H9 (cell line): ENCODE data around the gene TBR1. TPM values are rescaled to one million over a fixed set of nuclear protein-coding genes. Genes with fewer than 3 reads are reported as not detected.

Experiments
- DNase-seq: peaks from one replicate; pipeline ENCODE4 v3.0.0-alpha.2; 2017
- H2AFZ ChIP-seq: one replicate; pipeline ENCODE4 v1.6.1; 2013; ENCODE audit warnings: mild to moderate bottlenecking, low read length, control low read depth, moderate library complexity
- H2AK5ac ChIP-seq: 2 replicates; pipeline ENCODE4 v1.6.1; 2013; ENCODE audit warnings: low read length, control low read depth, mixed read lengths; ENCODE audit not compliant: insufficient read length
- H2BK120ac ChIP-seq: one replicate; pipeline ENCODE4 v1.6.1; 2013; ENCODE audit warnings: low read depth, mild to moderate bottlenecking, low read length, control low read depth, inconsistent platforms; ENCODE audit not compliant: poor library complexity, severe bottlenecking
- H2BK12ac ChIP-seq: 2 replicates; pipeline ENCODE4 v1.6.1; 2013; ENCODE audit warnings: low read length, control low read depth, mixed read lengths, low read depth; ENCODE audit not compliant: insufficient read length
- H2BK15ac ChIP-seq: 2 replicates; pipeline ENCODE4 v1.6.1; 2013; ENCODE audit warnings: low read depth, low read length, control low read depth
- H2BK20ac ChIP-seq: one replicate; pipeline ENCODE4 v1.6.1; 2013; ENCODE audit warnings: low read depth, mild to moderate bottlenecking, low read length, control low read depth, inconsistent platforms; ENCODE audit not compliant: poor library complexity, severe bottlenecking
- H2BK5ac ChIP-seq: 2 replicates; pipeline ENCODE4 v1.6.1; 2013; ENCODE audit warnings: low read length, control low read depth, mixed read lengths; ENCODE audit not compliant: insufficient read length
- H3K14ac ChIP-seq: 2 replicates; pipeline ENCODE4 v1.6.1; 2013; ENCODE audit warnings: low read length, control low read depth; ENCODE audit not compliant: insufficient read depth
- H3K18ac ChIP-seq: 2 replicates; pipeline ENCODE4 v1.6.1; 2013; ENCODE audit warnings: low read depth, mild to moderate bottlenecking, mixed read lengths, low read length, control low read depth; ENCODE audit not compliant: insufficient read length
- H3K23ac ChIP-seq: 2 replicates; pipeline ENCODE4 v1.6.1; 2013; ENCODE audit warnings: low read length, control low read depth, mixed read lengths, low read depth; ENCODE audit not compliant: insufficient read length
- H3K23me2 ChIP-seq: 2 replicates; pipeline ENCODE4 v1.6.1; 2013; ENCODE audit warnings: low read depth, mild to moderate bottlenecking, mixed read lengths, low read length, control low read depth; ENCODE audit not compliant: insufficient read length, poor library complexity, severe bottlenecking
- H3K27ac ChIP-seq: 2 replicates; pipeline ENCODE4 v1.5.1; 2013; ENCODE audit warnings: low read length, control low read depth, mixed read lengths, low read depth; ENCODE audit not compliant: insufficient read length
- H3K27me3 ChIP-seq: 2 replicates; pipeline ENCODE4 v1.6.1; 2013; ENCODE audit warnings: low read length, control low read depth, inconsistent platforms; ENCODE audit not compliant: insufficient read depth
- H3K4ac ChIP-seq: 2 replicates; pipeline ENCODE4 v1.6.1; 2013; ENCODE audit warnings: low read depth, mild to moderate bottlenecking, control low read depth, inconsistent platforms, low read length, moderate library complexity
- H3K4me1 ChIP-seq: 2 replicates; pipeline ENCODE4 v1.6.1; 2013; ENCODE audit warnings: low read length, control low read depth, inconsistent platforms; ENCODE audit not compliant: insufficient read depth
- H3K4me2 ChIP-seq: 2 replicates; pipeline ENCODE4 v1.6.1; 2013; ENCODE audit warnings: low read length, control low read depth, mixed read lengths; ENCODE audit not compliant: insufficient read length, insufficient read depth
- H3K56ac ChIP-seq: 2 replicates; pipeline ENCODE4 v1.6.1; 2013; ENCODE audit warnings: low read depth, mild to moderate bottlenecking, mixed read lengths, low read length, control low read depth; ENCODE audit not compliant: insufficient read length
- H3K79me1 ChIP-seq: 2 replicates; pipeline ENCODE4 v1.6.1; 2013; ENCODE audit warnings: low read depth, mild to moderate bottlenecking, moderate library complexity, low read length, control low read depth, inconsistent platforms; ENCODE audit not compliant: insufficient read depth, poor library complexity, severe bottlenecking
- H3K79me2 ChIP-seq: 2 replicates; pipeline ENCODE4 v1.6.1; 2013; ENCODE audit warnings: low read length, control low read depth, inconsistent platforms; ENCODE audit not compliant: insufficient read depth
- H3K9ac ChIP-seq: 2 replicates; pipeline ENCODE4 v1.6.1; 2013; ENCODE audit warnings: low read length, control low read depth, mixed read lengths; ENCODE audit not compliant: insufficient read length; ENCODE audit errors: extremely low read depth
- H3K9me3 ChIP-seq: one replicate; pipeline ENCODE4 v1.6.1; 2013; ENCODE audit warnings: low read depth, low read length, inconsistent platforms; ENCODE audit not compliant: control insufficient read depth
- H3T11ph ChIP-seq: one replicate; pipeline ENCODE4 v1.6.1; 2013; ENCODE audit warnings: mild to moderate bottlenecking, low read length, control low read depth, inconsistent platforms
- H4K20me1 ChIP-seq: one replicate; pipeline ENCODE4 v1.6.1; 2013; ENCODE audit not compliant: control insufficient read depth, insufficient read length, insufficient read depth
- H4K5ac ChIP-seq: 2 replicates; pipeline ENCODE4 v1.6.1; 2013; ENCODE audit warnings: low read depth, mild to moderate bottlenecking, mixed read lengths, low read length, control low read depth; ENCODE audit not compliant: insufficient read length
- H4K8ac ChIP-seq: replicated peaks from 2 replicates; pipeline ENCODE4 v1.6.1; 2013; ENCODE audit warnings: low read length, control low read depth, mixed read lengths, low read depth; ENCODE audit not compliant: insufficient read length
- H4K91ac ChIP-seq: 2 replicates; pipeline ENCODE4 v1.6.1; 2013; ENCODE audit warnings: low read depth, mild to moderate bottlenecking, moderate library complexity, mixed read lengths, low read length, control low read depth; ENCODE audit not compliant: insufficient read length
- H3K27ac Mint-ChIP-seq, 3 experiments: 2 replicates in 2 of 3; 3 replicates in 1 of 3; pipeline ENCODE4 v1.8.0; 2020 to 2021; ENCODE audit warnings: mixed read lengths in 3 of 3, mild to moderate bottlenecking in 1 of 3, moderate library complexity in 1 of 3
- H3K27me3 Mint-ChIP-seq: 2 replicates; pipeline ENCODE4 v1.8.0; 2021; ENCODE audit warnings: low read depth, mild to moderate bottlenecking, moderate library complexity, mixed read lengths
- H3K36me3 Mint-ChIP-seq, 3 experiments: 2 replicates in 2 of 3; 3 replicates in 1 of 3; pipeline ENCODE4 v1.8.0; 2020 to 2021; ENCODE audit warnings: low read depth in 3 of 3, mixed read lengths in 3 of 3; ENCODE audit not compliant: insufficient read depth in 1 of 3
- H3K4me1 Mint-ChIP-seq, 2 experiments: 2 replicates each; pipeline ENCODE4 v1.8.0; 2020; ENCODE audit warnings: mixed read lengths in 2 of 2
- H3K4me3 Mint-ChIP-seq, 2 experiments: 2 replicates in 1 of 2; 3 replicates in 1 of 2; pipeline ENCODE4 v1.8.0; 2020 to 2021; ENCODE audit warnings: mild to moderate bottlenecking in 2 of 2, mixed read lengths in 2 of 2, moderate library complexity in 1 of 2
- H3K9me3 Mint-ChIP-seq, 2 experiments: 2 replicates in 1 of 2; 3 replicates in 1 of 2; pipeline ENCODE4 v1.8.0; 2020; ENCODE audit warnings: mild to moderate bottlenecking in 2 of 2, mixed read lengths in 2 of 2, moderate library complexity in 1 of 2
- WGBS: extraction: QIAGEN DNeasy Blood & Tissue Kit; methylation state at CpG from one replicate; pipeline ENCODE4 v1.1.7; 2013; ENCODE audit warnings: missing lambda C conversion rate, low lambda C conversion rate, mixed read lengths; ENCODE audit not compliant: insufficient read length; ENCODE audit errors: extremely low coverage; 5-methylcytosine and 5-hydroxymethylcytosine counted together
- total RNA-seq: library from RNA; stranded (reverse); gene quantifications from 2 replicates; pipeline ENCODE4 v1.2.1, GENCODE V29; 2021
- TF ChIP-seq, protein P1 (sequence below): fragments of 200-600 bp; sonication (generic); conservative IDR thresholded peaks from 3 replicates; pipeline ENCODE4 v1.8.0; 2021; ENCODE audit warnings: antibody characterized with exemption, mild to moderate bottlenecking

Gene TBR1
- total RNA-seq, 1 experiment from 2014 or later: 0.24 TPM

DNA sequence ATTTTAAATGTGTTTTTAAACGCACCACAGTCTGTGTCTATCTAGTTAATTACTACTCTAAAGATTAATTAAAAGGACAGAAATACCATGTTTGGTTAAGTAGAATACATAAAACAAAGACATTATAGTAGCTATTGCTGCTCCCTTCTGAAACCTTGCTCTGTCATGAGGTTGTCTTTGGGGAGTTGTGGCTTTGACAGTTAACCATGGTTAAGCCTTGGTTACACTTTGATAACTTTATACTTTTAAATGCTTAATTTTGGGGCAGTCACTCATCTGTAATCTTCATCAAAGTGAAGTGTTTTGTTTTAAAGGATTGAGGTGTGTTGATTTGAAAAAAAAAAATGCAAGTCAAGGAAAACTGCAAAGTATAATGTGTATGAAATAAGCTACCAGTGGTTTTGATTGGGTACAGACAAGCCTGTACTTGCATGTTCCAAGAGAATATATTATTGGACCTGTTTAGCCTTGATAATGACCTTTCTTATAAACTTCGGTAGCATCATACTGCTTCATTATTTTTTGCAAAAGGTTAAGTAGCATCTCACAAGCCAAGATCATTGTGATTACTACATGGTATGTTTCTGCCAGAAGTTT, 29.8 kb upstream of the TBR1 start:
- no CpG with 5 or more reads among the region's 2 CpGs for WGBS
- Histone ChIP-seq H3K56ac (no peak overlapping the region), H2AK5ac (no peak overlapping the region), H4K91ac (no peak overlapping the region), H4K5ac (no peak overlapping the region), H3K9ac (no peak overlapping the region), H2BK5ac (no peak overlapping the region), H2BK15ac (no peak overlapping the region), H3T11ph (no peak overlapping the region), H2AFZ (no peak overlapping the region), H3K23ac (no peak overlapping the region), H3K14ac (no peak overlapping the region), H3K4me1 (no peaks in the 10 kb centered on the region), H3K4me2 (no peak overlapping the region), H2BK120ac (no peak overlapping the region), H3K18ac (no peak overlapping the region), H3K23me2 (no peaks in the 10 kb centered on the region), H3K27ac (no peak overlapping the region), H3K9me3 (no peaks in the 10 kb centered on the region), H4K8ac (no peak overlapping the region), H3K27me3 (no peaks in the 10 kb centered on the region), H3K79me1 (no peaks in the 10 kb centered on the region), H3K79me2 (no peaks in the 10 kb centered on the region), H4K20me1 (no peaks in the 10 kb centered on the region), H2BK12ac (no peak overlapping the region), H2BK20ac (no peak overlapping the region), H3K4ac (no peak overlapping the region)
- H3K27ac Mint-ChIP-seq: no peak overlapping the region; a peak in 1 of 7 replicates
- peaks cover 0 to 3% (median 2%) of the 10 kb centered on the region in 3 experiments; a peak in 4 of 7 replicates for H3K36me3 Mint-ChIP-seq
- TF ChIP-seq, protein P1, sequence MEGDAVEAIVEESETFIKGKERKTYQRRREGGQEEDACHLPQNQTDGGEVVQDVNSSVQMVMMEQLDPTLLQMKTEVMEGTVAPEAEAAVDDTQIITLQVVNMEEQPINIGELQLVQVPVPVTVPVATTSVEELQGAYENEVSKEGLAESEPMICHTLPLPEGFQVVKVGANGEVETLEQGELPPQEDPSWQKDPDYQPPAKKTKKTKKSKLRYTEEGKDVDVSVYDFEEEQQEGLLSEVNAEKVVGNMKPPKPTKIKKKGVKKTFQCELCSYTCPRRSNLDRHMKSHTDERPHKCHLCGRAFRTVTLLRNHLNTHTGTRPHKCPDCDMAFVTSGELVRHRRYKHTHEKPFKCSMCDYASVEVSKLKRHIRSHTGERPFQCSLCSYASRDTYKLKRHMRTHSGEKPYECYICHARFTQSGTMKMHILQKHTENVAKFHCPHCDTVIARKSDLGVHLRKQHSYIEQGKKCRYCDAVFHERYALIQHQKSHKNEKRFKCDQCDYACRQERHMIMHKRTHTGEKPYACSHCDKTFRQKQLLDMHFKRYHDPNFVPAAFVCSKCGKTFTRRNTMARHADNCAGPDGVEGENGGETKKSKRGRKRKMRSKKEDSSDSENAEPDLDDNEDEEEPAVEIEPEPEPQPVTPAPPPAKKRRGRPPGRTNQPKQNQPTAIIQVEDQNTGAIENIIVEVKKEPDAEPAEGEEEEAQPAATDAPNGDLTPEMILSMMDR: no peak
- no peak for DNase-seq
- no peaks in the 10 kb centered on the region for H3K9me3 Mint-ChIP-seq
- peaks cover 0 to 3% of the 10 kb centered on the region in 2 experiments; a peak in 1 of 4 replicates for H3K4me1 Mint-ChIP-seq
- no peaks in the 10 kb centered on the region for H3K27me3 Mint-ChIP-seq
- no peak overlapping the region for H3K4me3 Mint-ChIP-seq
